ENCODE measurements around the gene CLTB.

Gene CLTB

GRCh38 chr5:176401281-176402205 lies 14.8 kb downstream of the CLTB start:
- no peak for DNase-seq (ENCODE audit: low spot score)

DNA sequence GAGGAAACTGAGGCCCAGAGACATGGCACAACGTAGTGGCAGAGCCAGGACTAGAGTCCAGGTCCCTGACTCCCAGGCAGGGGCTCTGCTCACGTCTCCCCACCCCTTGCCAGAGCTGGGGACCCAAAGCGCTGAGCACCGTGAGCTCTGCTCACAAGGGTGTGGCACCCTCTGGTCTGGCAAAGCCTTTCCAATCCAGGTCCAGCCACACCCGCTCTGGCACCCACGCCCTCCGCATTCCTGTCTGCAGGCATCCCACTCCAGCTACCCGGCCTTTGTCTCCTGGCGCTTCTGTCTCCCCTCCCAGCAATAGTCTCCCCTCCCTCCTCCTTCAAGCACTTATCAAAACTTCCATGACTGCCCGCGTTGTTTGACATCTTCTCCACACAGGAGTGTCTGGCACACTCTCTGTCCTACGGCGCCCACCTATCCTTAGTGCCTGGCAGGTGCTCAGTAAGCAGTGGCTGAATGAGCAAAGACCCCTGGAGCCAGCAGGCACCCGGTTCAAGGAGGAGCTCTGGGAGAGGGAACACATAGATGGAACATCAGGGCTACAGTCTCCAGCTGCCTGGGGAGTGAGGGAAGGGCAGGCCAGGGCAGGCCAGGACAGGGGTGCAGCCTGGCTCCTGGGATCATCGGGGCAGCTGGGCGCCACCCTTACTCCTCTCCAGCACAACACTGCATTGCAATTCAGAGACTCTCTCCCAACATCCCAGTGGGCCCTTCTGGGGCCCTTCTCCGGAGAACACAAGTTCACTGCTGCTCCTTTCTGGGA lies 15.8 kb downstream of the CLTB start:
- no peak for DNase-seq (ENCODE audit: low spot score)

- no peak for DNase-seq (ENCODE audit: low spot score)
These were observed 18.5 kb downstream of the CLTB start for GRCh38 chr5:176397736-176398420.

- DNase-seq (ENCODE audit: low spot score) = no peak
These were observed 20.0 kb downstream of the CLTB start for GRCh38 chr5:176396330-176396729.

GRCh38 chr5:176394881-176395675 lies 21.3 kb downstream of the CLTB start:
- DNase-seq (ENCODE audit: low spot score) = no peak

- no peak for DNase-seq (ENCODE audit: low spot score)
These were observed 22.2 kb downstream of the CLTB start for GRCh38 chr5:176394096-176394495.

- DNase-seq (ENCODE audit: low spot score) = no peak
These were observed 23.8 kb downstream of the CLTB start for GRCh38 chr5:176392526-176392925.

- no peak for DNase-seq (ENCODE audit: low spot score)
These were observed 24.3 kb downstream of the CLTB start for GRCh38 chr5:176391999-176392398.

- no peak for DNase-seq (ENCODE audit: low spot score)
These were observed 24.9 kb downstream of the CLTB start for GRCh38 chr5:176391479-176391878.

DNA sequence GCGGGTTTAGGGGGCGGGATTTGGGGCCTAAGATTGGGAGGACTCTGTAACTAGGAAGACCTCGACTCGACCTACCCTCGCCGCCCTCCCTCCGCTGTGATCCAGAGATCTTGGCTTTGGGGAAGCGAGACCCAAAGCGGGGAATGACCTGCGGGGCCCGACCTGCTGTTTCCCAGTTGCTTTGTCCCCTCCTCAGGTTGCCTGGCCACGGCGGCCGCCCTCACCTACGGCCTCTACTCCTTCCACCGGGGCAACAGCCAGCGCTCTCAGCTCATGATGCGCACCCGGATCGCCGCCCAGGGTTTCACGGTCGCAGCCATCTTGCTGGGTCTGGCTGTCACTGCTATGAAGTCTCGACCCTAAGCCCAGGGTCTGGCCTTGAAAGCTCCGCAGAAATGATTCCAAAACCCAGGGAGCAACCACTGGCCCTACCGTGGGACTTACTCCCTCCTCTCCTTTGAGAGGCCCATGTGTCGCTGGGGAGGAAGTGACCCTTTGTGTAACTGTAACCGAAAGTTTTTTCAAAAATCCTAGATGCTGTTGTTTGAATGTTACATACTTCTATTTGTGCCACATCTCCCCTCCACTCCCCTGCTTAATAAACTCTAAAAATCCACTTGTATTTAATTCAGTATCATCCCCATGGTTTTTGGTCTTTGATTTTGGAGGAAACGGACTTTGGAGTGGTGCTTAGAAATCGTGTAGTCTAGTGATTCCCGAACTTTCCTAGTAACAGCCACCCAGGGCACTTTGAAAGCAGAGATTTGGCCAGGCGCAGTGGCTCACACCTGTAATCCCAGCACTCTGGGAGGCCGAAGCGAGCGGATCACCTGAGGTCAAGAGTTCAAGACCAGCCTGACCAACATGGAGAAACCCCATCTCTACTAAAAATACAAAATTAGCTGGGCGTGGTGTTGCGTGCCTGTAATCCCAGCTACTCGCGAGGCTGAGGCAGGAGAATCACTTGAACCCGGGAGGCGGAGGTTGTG lies 26.9 kb downstream of the CLTB start:
- no peak for DNase-seq (ENCODE audit: low spot score)

- DNase-seq (ENCODE audit: low spot score) = peak; percentile 99
These were observed 27.8 kb downstream of the CLTB start, which contains the start of the genes HIGD2A and NOP16 for GRCh38 chr5:176388444-176389134. HIGD2A (plus strand) TSS chr5:176388751; CDS start chr5:176388820, 69 bp downstream. NOP16 (minus strand) TSS chr5:176388598; CDS start chr5:176388539, 59 bp downstream.

GRCh38 chr5:176388003-176388443 lies 28.3 kb downstream of the CLTB start:
- DNase-seq (ENCODE audit: low spot score) = peak; percentile 18

DNA sequence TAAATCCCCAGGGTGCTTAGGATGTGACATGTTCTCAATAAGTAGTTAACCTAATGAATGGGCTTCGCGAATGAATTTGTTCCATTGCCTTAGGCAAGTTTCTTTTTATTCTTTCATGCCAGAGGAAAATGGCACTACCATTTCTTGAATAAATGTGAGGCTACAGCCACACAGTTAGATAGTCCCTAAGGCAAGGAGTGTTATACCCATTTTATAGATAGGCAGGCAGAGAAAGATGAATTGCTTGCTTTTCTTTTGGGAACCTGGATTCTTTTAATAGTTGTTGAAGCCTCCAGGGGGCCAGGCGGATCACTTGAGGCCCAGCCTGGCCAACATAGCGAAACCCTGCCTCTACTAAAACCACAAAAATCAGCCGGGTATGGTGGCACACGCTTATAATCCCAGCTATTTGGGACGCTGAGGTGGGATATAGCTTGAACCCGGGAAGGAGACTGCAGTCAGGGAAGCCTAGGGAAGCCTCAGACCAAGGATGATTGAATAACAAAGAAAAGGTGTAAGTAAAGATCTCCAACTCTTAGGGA lies 28.9 kb downstream of the CLTB start:
- no peak for DNase-seq (ENCODE audit: low spot score)

DNA sequence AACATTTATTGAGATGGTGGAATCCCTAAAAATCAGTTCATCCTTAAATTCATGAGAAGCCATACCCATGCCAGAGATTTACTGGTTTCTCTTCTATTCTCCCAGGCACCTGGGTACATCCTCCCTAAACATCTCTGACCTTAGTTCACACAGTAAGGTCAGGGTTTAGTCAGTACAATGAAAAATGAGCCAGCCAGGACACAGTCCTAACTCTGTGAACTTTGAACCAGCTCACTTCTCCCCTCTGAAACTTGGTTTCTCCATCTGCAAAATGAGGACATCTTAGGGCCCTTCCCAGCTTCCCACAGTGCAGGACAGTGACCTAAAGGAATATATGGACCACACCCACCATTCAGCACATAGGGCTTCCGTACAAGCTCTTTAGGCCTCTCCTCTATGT lies 29.8 kb downstream of the CLTB start:
- DNase-seq (ENCODE audit: low spot score) = no peak

GRCh38 chr5:176384991-176385390 lies 31.3 kb downstream of the CLTB start:
- DNase-seq (ENCODE audit: low spot score) = no peak

DNA sequence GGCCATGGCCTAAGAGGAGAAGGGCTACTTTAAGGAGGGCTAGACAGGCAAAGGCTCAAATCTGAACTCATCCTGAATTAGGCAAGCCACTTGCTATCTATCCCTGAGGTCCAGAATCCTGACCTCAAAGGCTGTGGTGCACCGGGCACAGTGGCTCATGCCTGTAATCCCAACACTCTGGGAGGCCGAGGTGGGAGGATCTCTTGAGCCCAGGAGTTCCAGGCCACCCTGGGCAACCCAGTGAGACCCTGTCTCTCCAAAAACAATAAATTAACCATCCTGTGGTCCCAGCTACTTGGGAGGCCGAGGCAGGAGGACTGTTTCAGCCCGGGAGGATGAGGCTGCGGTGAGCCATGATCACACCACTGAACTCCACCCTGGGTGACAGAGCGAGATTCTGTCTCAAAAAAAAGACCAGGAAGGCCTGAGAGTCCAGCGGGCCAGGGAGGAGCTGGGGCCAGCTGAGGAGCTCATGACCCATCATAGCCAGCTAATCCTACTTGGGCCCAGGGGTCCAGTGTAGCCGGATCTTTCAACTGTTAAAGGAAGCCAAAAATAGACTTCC lies 31.9 kb downstream of the CLTB start:
- DNase-seq (ENCODE audit: low spot score) = no peak

- DNase-seq (ENCODE audit: low spot score) = no peak
These were observed 32.4 kb downstream of the CLTB start for GRCh38 chr5:176383961-176384360.

DNA sequence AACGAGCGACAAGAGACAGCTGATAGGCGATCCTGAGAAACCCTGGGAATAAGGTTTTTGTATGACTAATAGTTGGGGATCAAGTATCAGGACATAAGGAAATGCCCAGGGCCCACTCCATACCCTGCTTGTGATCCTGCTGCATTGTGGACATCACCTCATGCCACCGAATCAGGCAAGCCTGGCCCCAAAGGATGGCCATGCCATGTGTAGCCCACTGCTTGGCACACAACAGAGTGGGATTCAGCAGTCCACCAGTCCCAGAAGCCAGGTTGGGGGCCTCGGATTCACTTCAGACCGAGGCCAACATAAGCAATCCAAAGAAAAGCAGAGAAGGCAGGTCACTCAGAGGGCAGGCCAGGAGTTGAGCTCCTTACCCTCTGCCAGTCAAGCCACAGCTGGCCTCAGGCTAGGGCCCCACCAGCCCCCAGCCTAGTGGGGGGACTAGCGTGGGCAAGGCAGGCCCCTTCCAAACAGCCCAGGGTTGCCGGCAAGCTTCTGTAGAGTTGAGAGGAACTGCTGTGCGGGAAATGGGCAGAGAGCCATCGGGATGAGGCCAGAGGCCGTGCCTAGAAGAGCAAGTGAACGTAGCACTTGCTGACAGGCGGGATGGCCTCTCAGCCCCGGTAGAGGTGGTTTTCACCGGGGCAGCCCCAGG lies 33.0 kb downstream of the CLTB start:
- DNase-seq (ENCODE audit: low spot score) = no peak
